DMS153 treated with DMSO at 0.1 percent for 48 hours (cell line): ENCODE measurements around the gene PDE10A.
"Not testable (repeated sequence)": the region's sequence is repeated elsewhere in the genome, so short reads cannot be mapped to it uniquely, and the experiment has no call there.

ENCODE experiments used
- DNase-seq: peaks from one replicate; lab custom pipeline; 2025; ENCODE audit not compliant: unreplicated experiment; lab: John Stamatoyannopoulos, UW

Gene PDE10A

DNA sequence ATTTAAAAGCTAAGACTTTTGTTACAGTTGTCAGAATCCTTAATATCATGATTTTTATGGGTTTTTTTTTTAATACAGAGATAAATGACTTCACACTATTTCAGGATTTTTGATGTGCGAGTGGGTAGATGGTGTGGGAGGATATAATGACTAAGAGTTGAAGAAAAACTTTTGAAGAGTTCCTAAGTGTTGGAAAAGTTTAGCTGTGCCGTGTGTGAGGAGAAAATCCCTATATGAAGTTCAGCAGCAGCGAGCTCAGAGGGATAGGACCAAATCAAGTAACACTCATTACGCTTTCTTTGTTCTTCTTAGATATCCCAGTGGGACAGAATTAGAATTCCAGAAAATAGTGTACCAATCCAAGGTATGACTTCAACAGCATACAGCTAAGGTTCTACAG, 34.1 kb downstream of the PDE10A start:
- no peak for DNase-seq

DNA sequence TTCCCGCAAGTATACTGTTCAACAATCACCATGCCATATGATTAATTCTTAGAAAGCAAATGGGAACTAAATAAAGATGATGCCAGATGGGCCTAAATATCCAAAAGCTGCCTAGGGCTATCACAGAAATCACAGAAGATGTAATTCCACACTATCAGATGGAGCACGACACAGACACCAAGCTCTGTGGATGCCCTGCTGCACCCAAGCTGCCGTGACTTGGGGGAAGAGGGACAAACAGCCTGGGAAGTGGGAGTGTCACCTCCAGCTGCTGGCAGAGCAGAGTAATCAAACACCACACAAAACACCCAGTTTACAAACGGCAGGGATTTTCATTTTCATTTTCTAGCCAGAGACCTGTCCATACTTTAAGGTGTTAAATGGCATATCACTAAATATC, 35.7 kb downstream of the PDE10A start:
- DNase-seq = no peak

DNA sequence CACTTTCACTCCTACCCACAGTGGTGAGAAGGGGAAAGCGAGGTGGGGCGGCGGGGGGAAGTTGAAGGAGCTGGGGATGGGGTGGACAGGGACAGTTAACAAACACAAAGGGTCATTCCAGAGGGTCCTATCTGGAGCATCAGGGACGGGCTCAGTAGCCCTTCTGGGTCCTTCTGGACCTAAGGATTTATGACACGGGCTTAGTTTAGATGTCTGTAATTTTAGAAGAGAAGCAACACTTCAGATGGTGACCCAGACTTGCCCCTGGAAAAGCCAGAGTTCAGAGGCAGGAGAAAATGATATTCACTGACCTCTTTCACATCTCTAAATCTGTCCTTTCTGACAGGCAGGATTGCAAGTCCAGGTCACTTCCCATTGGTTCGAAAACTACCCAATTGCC, 36.3 kb downstream of the PDE10A start:
- no peak for DNase-seq

DNA sequence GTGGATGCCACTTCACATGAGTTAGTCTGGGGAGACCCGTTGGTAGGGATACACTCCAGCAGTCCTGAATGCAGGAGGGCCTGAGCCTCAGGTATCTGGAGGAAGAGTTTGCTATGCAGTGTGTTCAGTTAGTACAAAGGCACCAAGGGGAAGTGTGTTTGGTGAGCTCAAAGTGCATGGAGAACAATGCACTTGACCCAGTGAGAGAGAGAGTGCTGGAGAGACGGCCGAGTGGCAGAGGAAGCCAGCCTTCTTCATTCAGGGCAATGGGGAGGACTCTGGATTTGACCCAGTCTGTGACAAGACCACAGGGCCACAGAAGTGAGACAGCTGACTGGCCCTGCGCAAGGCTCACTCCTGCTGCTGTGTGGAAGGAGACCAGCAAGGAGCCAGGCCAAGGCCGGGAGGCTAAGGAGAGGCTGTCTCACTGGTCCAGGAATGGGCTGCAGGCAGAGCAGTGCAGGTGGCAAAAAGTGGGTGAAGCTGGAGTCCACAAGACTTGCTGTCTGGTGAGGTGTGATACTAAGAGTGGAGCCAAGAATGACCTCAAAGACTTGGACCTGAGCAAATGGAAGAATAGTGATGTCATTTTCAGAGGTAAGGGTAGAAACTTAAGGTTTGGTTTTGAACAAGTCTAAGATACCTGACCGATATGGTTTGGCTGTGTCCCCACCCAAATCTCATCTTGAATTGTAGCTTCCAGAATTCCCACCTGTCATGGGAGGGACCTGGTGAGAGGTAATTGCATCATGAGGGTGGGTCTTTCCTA, 38.0 kb downstream of the PDE10A start:
- no peak for DNase-seq

DNA sequence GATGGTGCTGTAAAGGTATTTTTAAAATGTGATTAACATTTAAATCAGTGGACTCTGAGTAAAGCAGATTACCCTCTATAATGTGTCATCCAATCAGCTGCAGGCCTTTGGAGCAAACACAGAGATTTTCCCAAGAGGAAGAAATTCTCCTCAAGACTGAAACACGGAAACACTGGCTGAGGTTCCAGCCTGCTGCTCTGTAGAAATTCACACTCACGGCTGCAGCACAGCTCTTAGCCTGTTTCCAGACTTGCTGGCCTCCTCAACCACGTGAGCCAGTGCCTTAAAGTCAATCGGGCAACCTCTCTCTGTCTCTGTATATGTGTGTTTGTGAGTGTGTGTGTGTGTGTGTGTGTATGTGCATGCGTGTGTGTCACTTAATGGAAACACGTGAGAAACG, 41.1 kb downstream of the PDE10A start:
- DNase-seq = no peak

DNA sequence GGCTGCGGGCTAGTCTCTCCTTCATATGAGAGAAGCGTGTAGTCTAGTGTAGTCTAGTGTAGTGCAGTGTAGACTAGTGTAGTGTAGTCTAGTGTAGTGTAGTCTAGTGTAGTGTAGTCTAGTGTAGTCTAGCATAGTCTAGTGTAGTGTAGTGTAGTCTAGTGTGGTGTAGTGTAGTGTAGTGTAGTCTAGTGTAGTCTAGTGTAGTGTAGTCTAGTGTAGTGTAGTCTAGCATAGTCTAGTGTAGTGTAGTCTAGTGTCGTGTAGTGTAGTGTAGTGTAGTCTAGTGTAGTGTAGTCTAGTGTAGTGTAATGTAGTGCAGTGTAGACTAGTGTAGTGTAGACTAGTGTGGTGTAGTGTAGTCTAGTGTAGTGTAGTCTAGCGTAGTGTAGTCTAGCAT, 44.1 kb downstream of the PDE10A start:
- not testable (repeated sequence) for DNase-seq

DNA sequence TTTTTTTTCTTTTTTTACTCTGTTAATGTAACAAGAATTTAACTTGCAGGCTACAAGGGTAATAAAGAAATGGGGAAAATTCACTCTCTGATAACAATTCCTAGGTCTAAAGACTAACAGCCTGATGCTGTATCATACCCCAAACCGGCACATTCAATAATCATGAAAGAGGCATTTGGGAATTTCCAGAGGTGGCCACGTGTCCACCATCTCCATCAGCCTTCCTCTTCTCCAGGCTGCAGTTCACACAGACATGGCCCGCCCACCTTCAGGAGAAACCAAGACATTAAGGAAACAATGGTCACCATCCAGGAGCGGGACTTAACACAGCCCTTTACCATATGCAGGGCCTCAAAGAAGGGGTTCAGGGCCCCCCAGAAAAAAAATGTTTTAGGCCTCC, 44.8 kb downstream of the PDE10A start:
- no peak for DNase-seq

DNA sequence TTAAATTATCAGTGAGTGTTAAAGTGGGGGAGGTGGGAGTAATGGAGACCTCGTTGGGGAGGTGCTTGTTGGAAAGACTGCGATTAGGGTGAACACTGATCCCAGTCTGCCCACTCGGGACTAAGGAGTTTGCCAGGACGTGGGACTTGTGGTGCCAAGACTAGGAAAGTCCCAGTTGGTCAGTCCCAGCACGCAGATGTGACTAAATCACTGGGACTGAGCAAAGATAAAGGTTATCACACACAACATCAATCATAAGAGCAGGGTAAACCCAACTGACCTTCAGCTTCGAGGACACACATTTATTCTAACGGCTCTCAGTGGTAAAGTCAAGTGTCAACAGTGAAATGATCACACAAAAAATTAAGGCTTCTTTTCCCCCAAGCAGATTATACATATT, 45.5 kb downstream of the PDE10A start:
- no peak for DNase-seq

DNA sequence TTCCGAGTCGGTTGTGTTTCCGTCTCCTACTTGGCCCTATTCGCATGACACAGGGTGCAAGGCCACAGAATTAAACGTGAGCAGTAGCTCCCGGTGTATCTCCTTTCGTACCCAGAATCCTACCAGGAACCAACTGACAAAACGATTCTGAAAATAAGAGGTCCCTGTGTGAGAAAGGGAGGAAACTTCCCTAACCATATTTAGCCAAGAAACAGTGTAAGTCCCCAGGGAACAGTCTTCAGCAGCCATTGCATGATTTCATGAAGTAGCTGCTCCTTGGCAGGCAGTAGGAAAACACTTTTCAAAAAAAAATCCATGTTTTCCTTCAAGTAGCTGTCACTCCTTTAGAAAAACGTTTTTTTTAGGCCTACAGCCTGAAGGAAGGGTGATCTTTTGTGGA, 46.9 kb downstream of the PDE10A start:
- no peak for DNase-seq

DNA sequence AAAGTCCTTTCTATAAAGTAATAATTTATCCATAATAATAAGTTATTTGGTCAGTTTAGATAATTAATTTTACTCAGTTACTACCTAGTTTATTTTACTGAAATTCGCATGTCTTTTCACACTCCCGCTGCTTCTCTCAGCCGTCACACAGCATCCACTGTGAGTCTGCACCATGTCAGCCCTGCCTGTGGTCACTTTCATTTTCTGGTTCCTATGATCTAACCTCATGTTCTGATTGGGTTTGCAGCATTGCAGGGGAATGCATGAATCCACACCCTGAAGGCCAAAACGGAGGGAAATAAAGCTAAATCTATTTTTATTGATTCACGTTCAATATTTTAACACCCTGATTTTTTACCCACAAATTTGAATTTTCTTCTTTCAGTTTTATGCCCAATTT, 47.4 kb downstream of the PDE10A start:
- no peak for DNase-seq

DNA sequence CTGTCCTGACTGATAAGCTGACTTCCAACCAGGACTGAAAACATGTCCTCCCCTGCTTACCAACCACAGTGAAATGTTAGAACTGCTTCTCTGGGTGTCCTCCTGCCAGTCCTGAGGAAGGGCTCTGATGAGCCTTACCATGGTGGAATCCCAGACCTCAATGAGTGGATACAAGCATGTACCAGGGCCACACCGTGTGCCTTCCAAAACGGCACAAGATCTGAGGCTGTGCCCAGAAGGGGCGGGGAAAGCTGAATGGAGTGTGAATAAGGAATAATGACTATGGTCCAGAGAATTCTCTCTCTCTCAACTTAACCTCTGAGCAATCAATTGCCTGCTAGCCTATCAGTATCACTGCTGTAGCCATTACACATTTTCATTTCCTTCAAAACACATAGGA, 51.7 kb downstream of the PDE10A start:
- DNase-seq = no peak

DNA sequence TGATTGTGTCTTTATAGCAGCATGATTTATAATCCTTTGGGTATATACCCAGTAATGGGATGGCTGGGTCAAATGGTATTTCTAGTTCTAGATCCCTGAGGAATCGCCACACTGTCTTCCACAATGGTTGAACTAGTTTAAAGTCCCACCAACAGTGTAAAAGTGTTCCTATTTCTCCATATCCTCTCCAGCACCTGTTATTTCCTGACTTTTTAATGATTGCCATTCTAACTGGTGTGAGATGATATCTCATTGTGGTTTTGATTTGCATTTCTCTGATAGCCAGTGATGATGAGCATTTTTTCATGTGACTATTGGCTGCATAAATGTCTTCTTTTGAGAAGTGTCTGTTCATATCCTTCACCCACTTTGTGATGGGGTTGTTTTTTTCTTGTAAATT, 54.5 kb downstream of the PDE10A start:
- DNase-seq = not testable (repeated sequence)

DNA sequence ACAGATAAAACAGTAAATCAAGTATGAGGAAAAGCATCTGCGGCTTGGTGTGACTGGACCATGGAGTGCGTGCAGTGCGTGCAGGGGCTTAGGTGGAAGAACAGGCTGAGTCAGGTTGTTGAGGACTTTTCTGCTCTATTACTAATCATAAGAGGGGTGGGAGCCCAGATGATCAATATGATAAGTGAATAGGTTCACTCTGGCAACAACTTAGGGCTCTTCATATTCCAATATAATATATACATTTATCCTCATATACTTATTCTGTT, 56.4 kb downstream of the PDE10A start:
- DNase-seq = no peak

DNA sequence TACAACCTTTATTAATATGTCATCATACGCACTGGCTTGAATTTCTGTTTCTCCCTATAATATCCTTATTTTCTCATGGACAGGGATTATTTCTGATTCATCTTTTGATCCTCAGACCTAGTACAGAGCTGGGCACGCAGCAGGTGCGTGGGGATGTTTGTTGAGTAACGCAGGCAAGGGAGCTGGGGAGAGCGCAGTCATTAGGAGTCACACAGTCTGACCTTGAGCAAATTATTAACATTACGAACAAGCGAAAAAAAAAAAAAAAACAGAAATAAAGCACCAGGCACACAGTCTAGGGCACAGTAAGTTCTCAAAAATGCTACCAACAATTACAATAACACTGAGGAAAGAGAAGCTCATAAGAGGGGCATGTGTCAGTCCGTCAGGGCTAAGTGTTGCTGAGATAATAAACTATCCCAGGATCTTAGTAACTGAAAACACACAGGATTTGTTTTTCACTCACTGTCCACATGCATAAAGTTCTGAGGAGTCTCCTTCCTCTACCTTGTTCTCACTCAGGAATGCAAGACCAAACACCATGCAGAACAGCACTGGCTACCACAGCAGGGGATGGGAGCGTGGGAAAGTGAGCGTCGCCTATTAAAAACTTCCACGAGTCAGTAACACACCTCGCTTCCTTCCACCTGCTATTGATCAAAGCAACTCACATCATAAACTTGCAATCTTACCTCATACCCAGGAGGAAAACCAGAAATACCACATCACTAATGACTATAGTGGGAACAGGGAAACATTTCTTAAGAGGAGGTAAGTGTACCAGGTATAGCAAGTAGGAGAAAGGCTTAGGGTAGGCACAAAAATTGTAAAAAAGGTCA, 56.9 kb downstream of the PDE10A start:
- DNase-seq = no peak

DNA sequence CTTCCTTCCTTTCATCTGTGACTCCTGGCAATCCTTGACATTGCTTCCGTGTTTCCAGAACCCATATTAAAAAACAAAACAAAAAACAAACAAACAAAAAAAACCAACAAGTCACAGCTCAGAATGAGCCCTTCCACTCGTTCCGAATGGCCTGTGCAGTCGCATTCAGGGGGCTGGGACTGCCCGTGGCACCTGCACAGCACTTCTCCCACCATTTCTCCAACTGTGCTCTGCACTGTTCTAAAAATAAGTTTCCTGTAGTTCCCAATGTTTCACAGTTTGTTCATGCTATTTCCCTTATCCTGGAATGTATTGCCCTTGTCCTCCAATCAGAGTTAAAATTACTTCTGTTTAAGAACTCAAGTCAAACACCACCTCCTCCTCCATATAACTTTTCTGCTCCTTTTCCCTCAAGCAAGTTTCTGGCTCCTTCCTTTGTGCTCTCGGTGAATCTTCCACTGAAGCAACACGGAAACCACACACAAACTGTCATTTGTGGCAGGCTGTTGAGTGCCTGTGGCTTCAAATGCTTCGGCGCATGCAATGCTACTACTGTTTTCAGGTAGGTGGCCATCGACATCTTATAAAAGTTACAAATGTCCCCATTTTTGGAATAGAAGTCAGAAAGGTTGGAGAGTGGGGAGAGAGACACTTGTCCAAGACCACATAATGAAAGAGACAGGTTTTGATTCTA, 57.7 kb downstream of the PDE10A start:
- DNase-seq = no peak

DNA sequence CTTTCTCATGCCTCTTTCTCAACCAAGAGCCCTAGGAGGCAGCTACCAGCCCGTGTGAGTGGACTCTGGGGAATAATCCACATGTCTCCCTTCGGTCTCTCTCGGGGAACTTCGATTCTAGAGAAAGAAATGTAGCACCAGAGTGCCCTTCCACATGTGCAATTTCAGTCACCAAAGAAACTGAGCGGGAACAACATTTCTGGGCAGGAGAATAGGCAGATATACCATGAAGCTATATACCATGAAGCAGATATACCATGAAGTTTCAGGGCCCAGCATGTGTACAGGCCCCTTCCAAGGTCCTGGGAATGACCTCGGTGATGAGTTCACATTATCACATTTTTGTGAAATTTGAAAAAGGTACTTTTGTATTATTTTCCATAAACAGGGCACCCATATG, 60.8 kb downstream of the PDE10A start:
- no peak for DNase-seq

DNA sequence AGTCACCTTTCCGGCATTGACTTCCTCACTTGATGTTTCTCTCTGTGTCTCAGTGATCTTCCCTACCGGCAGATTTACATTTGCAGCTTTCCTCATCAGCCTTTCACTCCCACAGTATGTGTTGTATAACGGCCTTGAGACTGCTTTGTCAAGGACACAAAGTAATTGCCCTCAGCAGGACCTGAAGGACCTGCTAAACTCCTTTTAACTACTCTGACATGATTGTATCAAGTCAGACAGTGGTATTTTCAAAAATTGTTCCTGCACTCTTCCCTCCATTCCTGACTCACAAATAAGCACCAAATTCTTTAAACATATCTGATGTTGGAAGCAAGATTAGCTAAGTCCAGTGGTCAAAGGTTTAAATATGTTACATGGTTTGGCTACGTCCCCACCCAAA, 62.4 kb downstream of the PDE10A start:
- no peak for DNase-seq

DNA sequence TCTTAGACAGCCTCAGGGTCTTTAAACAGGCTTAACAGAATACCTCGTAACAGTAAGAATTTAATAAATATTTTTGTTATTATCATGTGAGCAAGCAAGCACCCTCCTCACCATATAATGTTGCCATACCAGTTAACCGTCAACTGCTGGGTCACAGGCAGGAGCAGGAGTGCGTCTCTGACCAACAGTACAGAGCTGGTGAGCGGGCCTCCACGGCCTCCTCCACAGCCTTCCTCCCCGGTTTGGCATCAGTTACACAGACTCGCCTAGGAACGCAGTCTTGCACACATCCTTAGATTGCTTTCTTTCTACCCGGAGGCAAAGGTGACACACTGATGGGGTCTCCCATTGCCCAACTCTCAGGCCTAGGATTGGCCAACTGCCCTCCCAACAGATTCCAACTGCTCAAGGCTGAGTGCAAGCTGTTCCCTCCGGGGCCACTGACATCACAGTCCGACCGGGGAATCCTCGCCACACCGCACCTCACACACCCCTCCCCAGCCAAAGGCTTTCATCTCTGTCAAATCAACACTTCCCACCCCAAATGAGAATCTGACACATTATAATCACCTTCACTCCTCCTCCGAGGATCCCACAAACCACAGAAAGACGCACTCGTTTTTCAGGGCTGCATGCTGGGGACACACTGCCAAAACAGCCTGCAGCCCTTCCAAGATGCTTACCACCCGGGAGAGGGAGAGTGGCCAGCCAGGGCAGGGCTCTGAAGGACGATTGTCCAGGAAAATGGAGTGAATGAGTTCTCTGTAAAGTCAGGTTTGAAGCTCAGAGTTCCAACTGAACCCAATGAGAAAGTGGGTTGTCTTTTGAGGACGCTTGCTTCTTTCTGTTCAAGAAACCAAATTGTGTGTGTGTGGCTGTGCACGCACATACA, 63.2 kb downstream of the PDE10A start:
- no peak for DNase-seq

DNA sequence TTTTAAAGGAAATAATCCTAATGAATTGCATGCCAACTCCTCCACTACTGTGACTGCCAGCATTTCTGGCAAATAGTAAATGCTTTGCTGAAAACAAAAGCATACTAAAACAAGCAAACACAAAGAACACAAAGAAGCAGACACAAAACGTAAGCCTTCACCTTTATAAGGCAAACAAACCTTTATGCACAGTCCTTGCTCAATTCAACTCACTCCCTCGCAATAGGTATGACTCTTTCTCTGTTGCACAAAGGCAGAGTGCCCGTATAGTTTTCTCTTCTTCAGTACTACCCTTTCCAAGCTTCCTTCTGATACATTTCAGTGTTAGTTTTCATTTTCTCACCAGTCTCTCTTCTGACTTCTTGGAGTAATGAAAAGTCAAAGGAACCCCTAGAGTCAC, 63.9 kb downstream of the PDE10A start:
- peak; percentile 3 for DNase-seq

DNA sequence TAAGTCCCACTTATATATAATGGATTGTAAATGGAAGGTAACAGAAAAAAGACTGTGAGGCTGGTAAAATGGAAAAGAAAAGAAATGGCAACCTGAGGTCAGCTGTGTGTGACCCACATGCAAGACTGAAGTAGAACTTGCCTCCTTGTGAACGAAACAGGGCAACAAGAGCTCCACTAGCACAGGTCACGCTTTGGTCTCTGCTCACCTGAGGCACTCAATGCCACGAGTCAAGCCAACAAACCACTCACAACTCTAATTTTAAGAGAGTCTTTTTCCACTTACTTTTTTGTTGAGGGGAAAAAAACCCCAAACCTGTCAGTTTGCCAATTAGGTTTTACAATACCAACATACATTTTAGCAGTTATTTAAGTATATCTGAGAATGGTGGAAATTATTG, 65.2 kb downstream of the PDE10A start:
- no peak for DNase-seq
